Fibroblast of peridontal ligament (primary cell): ENCODE measurements around the gene ETV4.
A peak's percentile ranks its signal among the peaks of the same experiment; 100 is the strongest.

ENCODE experiments used
- DNase-seq: peaks from one replicate; pipeline ENCODE4 v3.0.0-alpha.2; 2010; ENCODE audit errors: extremely low read depth

Gene ETV4

DNA sequence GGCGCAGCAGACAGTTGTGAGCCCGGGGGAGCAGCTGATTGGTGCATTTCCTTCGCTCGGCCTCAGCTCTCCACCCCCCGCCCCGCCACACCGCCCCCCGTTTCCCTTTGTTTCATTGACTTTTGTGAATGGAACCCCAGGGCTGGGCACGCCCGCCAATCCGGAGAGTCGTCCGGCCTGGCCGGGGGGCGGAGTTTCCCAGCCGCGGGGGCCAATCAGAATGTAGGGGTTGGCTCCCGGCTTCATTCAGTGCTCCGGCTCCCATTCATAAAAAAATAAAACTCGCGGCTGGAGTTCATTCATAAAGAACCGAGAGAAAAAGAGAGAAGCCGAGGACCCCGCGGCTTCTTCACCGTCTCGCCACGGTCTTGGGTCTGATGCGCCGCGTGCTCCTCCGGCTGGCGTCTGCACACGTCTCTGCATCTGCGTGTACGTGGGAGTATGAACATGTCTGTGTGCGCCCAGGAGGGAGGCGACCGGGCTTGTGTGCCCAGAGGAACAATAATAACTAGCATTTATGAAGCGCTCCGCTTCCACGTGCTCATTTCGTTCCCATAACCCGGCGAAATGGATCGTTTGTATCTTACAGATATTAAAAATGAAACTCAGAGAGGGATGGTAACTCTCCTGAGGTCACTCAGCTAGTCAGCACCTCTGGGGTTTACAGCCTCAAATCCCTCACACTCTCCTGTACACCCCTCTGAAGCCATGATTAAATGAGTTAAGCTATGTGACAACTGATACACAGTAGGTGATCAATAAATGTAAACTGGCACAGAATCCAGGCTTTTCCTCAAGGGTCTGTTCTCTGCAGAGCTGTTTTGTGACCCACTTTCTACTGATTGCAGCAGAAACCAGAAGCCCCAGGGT is at the start of gene ETV4:
Gene ETV4 (minus strand): TSS at position 22 of the 870 bp plus-strand sequence. CDS start 723 bp downstream, outside the sequence.
- DNase-seq = peak; percentile 81

DNA sequence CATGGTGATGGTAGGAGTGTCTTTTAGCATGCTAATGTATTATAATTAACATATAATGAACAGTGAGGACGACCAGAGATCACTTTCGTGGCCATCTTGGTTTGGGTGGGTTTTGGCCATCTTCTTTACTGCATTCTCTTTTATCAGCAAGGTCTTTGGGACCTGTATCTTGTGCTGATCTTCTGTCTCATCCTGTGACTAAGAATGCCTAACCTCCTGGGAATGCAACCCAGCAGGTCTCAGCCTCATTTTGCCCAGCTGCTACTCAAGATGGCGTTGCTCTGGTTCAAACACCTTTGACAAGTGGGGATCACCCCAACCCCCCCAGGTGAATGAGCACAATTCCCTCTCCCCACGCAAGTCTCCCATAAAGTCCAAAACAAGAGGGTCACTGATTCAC is 49.3 kb upstream of the ETV4 start:
- DNase-seq = no peak

DNA sequence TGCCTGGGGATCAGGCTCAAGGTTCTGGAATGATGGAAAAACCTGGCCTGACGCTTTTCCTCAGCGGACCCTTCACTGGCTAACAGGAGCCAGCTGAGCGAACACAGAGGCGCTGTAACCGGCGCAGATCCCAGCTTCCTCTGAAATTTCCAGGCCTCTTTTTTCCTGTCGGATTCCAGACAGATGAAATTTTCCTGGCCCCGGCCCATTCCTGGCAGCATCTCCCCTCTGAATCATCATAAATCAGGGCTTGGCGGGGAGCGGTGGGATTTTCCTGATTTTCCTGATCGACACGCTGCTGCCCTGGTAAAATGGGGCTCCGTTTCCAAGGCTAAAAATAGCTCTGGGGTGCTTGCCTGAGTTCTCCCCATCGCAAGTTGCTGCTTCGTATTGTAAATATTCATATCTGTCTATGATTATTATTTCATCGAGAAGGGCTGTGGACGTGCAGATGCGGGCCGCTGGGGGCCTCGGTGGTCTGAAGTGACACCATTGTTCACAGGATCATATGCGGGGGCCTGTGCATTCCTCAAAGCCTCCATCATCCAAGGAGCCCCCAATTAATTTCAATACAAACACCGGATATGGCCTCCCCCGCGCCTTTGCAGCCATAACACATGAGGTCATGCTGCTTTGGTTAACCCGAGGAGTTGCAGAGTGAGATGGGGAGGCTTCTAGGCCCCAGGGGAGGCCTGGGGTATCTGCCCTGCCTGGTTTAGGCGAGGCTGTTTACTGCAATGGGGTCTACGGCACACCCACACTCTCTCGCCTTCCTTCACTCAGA is 45.8 kb upstream of the ETV4 start:
- DNase-seq = peak; percentile 95

DNA sequence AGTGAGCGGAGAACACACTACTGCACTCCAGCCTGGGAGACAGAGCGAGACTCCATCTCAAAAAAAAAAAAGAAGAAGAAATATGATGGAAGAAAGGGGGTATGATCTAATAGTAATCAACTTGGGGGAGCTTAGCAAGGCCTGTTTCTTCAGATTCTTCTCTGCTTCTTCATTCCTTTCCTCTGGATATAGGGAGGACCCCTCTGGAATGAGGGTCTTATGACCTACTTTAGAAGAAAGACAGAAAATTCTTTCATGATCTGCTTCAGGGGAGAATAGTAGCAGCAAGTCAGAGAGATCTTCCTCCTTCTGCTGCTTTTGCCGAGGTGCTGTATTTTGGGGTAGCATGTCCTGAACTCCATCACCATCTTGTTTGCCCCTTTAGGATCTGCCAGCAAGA is 44.9 kb upstream of the ETV4 start:
- no peak for DNase-seq

DNA sequence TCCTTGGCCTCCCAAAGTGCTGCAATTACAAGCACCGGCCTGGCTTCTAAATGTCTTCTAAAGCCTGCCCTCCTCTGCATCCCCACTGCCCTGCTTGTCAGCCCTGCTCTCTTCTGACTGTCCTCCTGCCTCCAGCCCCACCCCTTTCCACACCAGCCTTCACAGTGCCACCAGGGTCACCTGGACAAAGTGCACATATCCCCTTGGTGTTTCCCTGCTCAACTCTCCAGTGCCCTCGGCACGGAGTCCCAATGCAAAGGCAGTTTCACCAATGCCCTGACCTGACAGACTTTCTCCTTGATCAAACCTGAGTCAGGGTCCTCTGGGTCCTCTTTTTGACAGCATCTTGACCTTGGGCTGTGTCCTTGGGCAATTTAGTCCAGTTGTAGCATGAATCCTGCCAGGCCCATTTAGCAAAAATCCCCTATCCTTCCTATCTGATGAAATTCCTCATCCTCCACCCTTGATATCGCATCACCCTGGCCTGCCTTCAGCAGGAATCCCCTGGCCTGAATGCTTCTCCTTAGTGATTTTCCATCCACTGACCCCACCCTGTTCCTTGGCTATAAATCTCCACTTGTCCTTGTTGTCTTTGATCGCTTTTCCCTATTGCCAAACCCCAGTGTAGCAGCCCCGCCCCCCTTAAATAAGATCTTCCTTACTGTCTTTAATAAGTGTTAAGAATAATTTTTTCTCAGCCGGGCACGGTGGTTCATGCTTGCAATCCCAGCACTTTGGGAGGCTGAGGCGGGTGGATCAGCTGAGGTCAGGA is 42.7 kb upstream of the ETV4 start:
- no peak for DNase-seq

DNA sequence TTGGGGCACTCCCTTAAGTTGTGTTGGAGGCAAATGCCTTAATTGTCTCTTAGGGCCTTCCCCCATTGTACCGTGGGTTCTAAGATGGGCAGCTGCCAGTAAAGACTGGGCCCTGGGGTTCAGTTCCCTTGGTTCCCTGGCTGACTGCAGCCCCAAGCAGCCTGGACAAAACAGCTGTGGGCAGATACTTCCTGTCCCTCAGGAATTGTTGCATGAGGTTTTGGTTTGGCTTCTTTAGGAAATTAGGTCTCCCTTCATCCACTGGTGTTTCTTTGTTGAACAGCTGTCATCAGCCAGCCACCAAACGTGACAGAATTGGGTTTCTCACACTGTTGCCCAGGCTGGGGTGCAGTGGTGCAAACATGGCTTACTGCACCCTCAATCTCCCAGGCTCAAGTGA is 42.0 kb upstream of the ETV4 start:
- peak; percentile 44 for DNase-seq

DNA sequence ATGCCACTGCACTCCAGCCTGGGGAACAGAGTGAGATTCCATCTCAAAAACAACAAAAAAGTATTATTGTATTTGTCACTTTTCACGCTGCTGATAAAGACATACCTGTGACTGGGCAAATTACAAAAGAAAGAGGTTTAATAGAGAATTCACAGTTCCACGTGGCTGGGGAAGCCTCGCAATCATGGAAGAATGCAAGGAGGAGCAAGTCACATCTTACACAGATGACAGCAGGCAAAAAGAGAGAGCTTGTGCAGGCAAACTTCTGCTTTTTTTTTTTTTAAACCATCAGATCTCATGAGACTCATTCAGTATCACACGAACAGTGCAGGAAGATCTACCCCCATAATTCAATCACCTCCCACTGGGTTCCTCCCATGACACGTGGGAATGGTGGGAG is 41.5 kb upstream of the ETV4 start:
- no peak for DNase-seq

DNA sequence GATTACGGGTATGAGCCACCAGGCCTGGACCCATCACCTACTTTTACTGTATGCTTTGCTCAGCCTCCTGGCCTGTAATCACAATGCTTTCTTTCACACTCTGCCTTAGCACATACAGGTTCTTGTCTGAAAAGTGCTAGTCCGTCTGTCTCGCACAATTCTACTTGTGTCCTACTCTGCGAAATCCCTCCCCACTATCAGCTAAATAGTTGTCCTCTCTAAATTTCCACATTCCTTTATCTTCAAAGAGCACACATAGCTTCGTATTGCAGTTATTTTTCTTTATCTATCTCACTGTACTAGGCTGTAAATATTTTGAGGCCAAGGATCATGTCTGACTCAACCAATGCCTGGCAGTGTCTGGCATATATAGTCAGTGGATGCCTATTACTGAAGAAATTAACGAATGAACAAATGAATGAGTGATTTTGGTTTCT is 38.5 kb upstream of the ETV4 start:
- no peak for DNase-seq

DNA sequence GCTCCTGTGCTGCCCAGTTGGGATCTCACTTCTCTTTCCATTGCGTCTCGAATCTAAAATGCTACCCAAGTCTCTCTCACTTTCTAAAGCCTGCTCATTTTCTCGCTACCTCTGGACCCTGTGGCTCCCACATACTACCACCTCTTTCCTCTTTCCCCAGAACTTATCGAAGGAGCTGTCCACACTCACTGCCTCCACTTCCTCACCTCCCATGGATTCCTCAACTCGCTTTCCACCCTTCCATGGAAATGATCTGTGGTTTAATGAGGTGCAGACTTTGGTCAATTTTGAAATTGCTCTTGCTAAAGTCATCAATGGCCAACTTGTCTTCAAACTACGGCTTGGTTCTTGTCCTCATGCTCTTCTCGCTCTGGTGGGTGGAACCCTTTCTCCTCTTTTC is 37.2 kb upstream of the ETV4 start:
- no peak for DNase-seq

DNA sequence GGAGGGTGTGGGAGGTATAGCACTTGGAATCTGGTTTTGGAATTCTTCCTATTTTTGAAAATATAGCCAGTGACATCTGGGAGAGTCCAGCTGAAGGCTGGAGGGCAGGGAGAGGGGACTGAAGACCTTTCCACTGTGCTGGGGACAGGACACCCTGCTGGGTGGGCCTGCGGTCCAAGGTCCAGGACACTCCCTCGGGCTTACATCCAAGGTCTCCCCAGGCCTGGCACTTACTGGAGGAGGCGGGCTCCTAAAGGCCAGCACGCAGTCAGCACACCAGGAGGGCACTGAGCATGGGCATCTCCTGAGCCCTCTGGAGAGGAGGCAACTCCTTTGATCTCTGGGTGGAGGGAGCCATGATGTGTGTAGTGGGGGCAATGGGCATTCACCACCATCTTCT is 35.5 kb upstream of the ETV4 start:
- DNase-seq = no peak

DNA sequence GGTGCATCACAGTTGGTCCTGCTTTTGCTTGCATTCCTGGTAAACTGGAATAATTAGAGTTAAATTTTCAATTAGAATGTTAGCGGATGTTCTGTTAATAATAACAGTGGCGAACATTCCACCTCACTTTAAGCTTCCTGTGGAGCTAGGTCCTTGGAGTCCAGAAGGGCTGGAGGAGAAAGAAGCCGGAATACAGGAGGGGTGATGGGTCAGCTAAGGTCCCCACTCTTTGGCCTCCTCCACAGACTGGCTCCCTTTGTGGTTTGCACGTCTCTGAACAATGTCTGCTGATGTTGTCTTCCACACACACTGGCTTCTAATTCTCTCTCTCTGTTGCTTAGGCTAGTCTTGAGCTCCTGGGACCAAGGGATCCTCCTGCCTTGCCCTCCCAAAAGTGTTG is 35.0 kb upstream of the ETV4 start:
- no peak for DNase-seq

DNA sequence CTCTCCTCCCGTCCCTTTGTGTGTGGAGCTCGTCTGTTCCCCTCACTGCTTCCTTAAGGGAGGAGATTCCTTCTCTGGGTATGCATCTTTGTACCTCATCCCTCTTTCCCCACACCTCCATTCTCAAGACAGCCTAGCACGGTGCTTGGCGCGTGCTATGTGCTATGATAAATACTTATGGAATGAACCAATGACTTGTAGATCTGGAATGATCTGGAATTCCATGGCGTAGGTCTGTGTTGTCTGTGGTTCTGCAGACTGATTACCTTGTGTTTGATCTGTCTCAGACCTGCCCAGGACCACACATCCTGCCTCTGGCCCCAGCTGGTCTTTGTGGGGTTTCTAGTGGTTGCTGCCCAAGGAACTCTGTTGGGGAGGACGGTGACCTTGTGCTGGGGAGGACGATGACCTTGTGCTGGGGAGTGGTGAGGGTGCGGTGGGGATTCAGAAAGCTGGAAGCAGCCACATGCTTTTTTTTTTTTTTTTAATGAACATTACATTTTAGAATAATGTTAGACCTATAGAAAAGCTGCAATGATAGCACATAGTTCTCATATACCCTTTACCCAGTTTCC is 33.5 kb upstream of the ETV4 start:
- DNase-seq = peak; percentile 55

DNA sequence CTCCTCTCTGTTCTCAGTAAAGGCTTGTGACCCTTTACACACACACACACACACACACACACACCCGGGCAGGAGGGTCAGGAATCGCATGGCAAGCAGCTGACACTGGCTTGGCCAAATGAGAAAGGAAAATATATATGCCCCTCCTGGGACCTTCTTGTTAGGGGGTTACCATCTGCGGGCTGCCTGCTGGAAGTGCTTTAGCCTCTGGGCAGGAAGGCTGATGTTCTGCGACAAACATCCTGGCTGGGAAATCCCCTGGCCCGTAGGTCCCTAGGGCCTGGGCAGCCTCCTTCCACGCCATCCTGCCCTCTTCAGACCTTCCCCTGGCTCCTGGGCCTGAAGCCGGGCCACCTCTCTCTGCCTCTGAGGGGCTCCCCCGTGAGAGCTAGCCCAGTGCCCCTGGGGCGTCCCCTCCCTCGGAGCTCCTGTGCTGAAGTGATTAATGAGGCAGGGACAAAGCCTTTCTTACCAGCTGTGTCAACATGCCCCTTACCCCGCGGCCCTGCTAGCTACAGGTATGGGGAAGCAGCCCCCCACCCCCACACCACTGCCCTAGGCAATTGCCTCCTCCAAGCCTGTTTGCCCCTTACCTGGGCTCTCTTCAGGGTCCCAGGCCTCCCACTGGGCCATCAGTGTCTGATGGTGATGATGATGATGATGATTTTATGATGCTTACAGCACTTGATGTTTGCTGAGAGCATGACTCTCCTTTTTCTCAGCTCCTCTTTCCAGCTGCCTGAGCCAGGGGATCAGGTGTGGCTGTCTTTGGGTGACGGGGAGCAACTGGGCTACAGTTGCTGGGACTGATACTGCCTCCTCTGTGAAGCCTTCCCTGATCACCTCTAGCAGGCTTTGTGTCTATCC is 32.8 kb upstream of the ETV4 start:
- peak; percentile 61 for DNase-seq

DNA sequence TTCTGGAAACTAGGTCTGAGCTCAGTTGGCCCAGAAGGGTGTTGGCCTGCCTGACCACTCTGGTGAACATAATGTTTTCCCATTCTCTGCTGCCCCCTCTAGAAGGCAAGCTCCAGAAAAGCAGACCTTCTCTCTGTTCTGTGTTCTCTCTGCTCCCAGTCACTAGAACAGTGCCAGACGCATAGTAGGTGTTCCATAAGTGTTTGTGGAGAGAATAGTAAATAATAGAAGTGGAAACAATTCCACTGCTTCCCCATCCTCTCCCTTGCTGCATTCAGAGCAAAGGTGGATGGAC is 32.2 kb upstream of the ETV4 start:
- DNase-seq = no peak

DNA sequence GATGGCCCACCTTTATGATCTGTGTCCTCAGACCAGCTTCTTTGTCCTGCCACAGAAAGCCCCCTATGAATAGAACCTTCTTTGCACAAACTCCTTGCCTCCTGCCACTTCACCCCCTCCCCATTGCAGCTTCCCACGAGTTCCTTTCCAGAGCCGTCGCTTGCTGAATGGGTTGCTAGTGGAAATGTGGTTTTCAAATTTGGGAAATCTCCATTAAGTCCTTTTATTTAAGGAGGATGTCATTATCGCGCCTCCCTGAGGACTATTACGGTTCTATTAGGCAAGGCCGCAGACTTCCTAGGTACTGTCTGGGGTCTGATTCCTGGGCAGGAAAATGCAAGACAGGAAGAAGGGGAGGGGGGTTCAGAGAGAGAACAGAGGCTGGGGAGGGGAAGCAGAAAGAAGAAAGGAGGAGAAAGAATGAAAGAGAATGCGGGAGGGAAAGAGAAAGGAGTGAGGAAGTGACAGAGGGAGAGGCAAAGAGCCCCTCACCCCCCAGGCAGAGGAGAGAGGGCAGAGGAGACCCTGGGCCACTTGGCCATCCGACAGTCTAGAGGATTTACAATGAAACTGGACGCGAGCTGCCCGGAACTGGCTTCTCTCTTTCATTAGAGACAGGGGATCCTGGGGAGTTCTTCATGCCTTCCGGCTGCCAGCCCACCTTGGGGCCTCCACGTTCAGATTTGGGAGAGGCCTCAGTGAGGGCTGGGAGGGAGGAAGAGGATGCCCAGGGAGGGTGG is 31.7 kb upstream of the ETV4 start:
- no peak for DNase-seq

DNA sequence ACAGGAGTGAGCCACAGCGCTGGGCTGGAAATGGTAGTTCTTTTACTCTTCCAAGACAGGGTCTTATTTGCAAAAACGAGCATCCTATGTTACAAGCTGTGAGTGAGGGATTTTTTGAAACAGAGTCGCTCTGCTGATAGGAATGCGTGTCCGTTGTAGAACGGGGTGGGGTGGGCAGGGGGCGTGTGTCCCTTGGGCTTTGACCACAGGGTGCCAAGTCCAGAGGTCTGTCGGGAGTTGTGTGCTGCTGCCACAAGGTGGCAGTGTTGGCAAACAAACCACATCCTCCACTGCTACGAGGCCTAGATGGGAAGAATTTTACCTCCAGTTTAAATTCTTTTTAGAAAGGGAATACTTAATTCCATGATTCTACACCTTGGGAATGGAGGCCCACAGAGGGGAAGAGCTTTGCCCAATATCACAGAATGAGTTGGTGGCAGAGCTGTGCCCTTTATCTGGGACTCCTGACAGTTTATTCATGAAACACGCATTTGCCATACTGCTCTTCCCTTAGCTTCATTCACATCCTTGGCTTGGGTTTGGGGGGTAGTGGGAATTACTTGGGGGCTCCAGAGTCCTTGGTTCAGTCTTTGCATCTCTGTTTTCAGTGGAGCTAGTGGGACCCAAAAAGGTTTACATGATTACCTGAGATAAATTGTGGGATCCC is 30.6 kb upstream of the ETV4 start:
- peak; percentile 80 for DNase-seq

DNA sequence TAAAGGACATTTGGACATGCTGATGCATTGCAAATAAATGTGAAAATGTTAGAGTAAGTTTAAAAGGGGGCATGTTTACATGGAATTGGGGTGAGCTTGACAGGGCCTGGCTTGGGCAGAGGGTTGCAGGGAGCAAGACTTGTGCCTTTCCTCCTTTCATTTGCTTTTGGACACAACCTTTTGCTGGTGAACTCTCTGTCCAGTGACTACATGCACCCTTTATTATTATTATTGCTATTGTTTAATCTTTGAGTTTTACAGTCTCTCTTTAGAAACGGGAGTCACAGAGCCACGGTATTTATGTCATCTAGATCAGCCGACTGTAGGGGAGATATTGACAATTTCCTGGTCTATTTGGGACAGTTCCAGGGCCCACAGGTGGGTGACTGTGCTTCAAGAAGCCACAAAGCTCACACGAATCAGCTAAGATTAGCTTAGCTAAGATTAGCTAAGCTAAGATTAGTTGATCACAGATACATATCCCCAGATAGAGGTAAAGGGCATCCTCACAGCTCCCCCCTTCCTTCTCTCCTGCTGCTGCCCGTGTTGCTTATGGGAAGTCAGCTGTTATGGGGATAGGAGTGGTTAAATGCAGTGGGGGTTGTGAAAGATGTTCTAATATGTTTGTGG is 28.9 kb upstream of the ETV4 start:
- no peak for DNase-seq

DNA sequence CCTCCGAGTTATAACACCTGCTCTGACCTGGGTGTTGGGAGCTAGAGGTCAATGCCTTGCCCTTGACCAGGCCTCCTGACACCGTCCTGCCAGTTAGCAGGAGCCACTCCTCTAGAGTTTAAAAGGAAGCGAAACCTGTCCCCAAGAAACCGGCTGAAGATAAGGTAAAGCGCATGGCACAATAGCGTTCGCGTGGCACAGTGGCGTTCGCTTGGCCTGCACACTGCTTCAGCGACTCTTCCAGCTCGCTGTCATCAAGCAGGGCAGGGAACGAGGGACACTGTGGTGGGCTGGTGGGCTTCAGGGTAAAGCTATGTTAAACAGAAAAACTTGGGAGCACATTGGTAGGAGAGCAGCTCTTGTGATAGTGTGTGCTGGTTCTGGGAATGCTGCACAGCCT is 28.2 kb upstream of the ETV4 start:
- no peak for DNase-seq

DNA sequence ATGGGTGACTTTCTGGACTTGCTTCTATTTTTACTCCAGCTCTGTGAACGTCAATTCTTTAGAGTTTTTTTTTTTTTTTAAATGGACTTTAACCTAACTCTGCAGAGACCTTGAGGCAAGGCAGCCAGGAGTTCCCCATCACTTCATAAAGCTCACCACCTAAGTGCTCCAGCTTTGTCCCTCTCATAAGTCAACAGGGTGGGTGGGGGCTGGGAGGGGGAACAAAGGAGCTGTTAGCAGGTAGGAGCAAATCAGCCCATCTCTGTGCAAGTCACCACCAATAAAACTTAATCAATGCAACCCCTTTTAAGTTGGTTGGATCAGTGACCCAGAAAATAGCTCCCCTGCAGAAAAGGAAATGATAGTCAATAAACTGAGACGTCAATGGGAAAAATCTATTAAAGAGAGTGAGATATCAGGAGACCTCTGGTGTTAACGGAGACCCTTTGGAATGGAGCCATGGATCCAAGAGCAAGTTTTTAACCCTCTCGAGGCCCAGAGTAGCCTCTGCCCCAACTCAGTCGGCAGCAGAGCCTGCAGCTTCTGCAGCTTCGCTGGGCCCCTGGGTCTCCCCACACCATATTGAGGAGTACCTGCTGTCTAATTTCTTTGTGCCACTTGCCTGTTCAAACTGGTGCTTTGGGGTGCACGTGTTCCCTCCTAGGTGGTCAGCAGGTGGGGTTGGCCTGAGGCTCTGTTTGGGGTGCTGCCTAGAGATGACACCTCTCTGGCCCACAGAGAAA is 27.6 kb upstream of the ETV4 start:
- DNase-seq = no peak
